GM19099 (cell line): ENCODE measurements around the gene DLL4.

ENCODE experiments used
- POLR2A ChIP-seq: IDR thresholded peaks from 3 replicates; pipeline ENCODE4 v1.6.1; 2011; ENCODE audit warnings: low read depth; ENCODE audit not compliant: insufficient read length; ENCODE audit errors: extremely low read depth

The DLL4 gene

DNA sequence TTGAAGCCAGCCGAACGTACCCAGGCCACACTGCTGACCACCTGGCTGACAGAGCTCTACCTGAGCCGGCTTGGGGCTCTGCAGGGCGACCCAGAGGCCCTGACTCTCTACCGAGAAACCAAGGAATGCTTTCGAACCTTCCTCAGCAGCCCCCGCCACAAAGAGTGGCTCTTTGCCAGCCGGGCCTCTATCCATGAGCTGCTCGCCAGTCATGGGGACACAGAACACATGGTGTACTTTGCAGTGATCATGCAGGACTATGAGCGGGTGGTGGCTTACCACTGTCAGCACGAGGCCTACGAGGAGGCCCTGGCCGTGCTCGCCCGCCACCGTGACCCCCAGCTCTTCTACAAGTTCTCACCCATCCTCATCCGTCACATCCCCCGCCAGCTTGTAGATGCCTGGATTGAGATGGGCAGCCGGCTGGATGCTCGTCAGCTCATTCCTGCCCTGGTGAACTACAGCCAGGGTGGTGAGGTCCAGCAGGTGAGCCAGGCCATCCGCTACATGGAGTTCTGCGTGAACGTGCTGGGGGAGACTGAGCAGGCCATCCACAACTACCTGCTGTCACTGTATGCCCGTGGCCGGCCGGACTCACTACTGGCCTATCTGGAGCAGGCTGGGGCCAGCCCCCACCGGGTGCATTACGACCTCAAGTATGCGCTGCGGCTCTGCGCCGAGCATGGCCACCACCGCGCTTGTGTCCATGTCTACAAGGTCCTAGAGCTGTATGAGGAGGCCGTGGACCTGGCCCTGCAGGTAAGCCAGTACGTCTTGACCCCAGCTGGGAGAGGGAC is 28.7 kb upstream of the DLL4 start:
- TF ChIP-seq POLR2A, result no peak

DNA sequence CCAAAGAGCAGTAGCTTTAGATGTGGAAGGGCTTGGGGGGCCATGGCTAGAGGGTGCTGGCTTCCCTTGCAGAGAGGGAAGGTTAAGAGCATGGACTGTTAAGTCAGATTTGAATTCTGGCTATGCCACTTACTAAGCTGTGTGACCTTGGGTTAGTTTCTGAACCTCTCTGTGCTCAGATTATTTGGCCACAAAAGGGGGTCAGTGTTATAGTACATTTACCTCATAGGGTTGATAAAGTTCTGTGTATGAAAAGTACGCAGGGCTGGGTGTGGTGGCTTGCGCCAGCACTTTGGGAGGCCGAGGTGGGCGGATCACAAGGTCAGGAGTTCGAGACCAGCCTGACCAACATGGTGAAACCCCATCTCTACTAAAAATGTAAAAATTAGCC is 28.1 kb upstream of the DLL4 start:
- TF ChIP-seq POLR2A, result no peak

DNA sequence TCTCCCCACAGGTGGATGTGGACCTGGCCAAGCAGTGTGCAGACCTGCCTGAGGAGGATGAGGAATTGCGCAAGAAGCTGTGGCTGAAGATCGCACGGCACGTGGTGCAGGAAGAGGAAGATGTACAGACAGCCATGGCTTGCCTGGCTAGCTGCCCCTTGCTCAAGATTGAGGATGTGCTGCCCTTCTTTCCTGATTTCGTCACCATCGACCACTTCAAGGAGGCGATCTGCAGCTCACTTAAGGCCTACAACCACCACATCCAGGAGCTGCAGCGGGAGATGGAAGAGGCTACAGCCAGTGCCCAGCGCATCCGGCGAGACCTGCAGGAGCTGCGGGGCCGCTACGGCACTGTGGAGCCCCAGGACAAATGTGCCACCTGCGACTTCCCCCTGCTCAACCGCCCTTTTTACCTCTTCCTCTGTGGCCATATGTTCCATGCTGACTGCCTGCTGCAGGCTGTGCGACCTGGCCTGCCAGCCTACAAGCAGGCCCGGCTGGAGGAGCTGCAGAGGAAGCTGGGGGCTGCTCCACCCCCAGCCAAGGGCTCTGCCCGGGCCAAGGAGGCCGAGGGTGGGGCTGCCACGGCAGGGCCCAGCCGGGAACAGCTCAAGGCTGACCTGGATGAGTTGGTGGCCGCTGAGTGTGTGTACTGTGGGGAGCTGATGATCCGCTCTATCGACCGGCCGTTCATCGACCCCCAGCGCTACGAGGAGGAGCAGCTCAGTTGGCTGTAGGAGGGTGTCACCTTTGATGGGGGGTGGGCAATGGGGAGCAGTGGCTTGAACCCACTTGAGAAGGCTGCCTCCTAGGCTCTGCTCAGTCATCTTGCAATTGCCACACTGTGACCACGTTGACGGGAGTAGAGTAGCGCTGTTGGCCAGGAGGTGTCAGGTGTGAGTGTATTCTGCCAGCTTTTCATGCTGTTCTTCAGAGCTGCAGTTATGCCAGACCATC is 26.3 kb upstream of the DLL4 start:
- TF ChIP-seq POLR2A, result no peak

DNA sequence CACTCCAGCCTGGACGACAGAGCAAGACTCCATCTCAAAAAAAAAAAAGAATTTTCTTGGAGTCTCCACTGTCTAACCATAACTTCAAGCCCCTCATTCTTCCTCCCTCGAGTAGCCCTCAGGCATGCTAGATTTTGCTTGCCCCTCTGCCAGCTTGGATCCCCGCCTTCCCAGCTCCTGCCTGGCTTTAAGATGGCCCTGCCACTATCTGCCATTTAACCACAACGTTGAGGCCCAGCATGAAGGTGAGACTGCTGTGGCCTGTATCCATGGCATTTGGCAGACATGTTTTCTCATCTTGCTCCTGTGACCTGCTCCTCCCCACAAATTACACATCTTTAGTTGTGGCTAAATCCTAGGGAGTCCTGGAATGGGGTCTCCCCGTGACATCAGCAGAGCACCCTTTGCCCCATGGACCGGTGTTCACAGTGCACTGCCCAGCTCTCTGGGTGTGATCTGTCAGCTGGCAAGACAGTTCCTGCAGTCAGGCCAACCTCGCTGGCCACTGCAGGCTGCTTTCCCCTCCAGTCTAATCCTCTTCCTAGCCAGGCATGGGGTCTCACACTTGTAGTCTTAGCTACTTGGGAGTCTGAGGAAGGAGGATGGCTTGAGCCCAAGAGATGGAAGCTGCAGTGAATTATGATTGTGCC is 24.5 kb upstream of the DLL4 start:
- no peak for TF ChIP-seq POLR2A

DNA sequence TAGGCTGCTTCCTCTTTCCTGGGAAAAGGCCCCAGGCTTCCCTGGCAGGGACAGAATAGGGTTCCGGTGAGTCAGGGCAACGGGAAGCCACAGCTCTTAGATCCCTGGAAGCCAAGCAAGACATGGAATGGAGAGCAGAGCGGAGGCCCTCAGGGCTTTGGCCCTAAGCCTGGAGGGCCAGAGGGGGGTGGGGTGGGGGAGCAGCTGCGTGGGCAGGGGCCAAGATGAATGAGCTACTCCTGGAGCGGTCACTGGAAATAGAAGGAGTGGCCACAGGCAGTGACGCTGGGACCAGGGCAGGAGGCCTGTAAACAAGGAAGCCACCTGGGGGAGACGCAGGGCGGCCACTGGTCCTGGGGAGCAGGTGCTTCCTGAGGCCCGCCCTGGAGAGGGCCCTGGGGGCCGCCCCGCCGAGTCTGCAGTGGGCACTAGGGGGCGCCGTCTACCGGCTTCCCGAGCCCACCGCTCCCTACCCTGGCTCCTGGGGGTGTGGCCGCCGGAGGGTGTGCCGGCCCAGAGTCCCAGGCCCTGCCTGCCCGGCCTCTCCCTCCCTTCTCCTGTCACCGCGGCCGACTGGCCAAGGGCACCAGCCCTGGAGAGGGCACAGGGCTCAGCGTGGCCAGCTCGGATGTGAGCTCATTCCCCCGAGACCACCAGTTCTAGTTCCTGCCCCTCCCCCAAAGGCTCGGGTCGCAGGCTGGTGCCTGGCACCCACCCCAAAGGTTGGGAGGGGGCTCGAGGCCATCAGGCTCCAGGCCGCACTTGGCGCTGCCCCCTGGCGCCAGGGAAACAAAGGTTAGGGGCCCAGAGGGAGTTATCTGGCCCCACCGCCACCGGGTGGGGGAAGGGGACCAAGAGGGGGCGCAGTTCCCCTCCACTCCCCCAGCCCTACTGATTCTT is 22.8 kb upstream of the DLL4 start:
- no peak for TF ChIP-seq POLR2A

DNA sequence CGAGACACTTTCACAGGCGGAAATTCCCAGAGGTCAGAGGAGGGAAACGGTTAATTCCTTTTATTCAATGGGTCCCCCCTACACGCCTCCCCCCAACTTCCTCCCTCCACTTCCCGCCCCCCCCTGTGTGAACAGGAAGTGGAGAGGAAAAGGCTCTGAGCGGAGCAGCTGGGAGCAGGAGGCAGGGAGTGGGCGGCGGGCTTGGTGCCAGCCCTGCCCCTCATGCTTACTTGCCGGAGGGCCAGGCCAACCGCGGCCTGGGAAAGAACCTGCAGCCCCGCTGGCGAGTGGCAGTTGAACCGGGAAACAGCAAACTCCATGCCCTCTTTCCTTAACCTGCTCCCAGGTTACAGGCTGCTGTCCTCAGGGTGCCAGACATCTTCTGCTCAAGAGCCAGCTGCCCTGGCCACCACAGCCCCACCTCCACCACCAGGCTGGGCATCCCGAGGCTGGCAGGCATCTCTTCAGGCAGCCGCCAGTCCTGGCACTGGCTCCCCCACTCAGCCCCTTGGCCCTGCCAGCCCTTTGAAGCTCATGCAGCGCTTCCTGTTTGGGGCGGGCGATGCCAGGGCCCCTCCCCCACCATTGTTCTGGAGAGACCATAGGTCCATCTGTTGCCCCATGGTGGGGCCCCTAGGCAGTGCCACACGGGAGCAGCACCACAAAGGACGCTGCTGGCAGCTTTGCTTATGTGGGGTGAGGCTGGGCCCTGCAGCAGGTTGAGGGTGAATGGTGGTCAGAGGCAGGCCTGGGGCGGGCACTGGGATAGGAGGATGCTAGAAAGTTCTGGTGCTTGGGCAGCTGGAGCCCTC is 21.9 kb upstream of the DLL4 start:
- peak; percentile 14 for TF ChIP-seq POLR2A

DNA sequence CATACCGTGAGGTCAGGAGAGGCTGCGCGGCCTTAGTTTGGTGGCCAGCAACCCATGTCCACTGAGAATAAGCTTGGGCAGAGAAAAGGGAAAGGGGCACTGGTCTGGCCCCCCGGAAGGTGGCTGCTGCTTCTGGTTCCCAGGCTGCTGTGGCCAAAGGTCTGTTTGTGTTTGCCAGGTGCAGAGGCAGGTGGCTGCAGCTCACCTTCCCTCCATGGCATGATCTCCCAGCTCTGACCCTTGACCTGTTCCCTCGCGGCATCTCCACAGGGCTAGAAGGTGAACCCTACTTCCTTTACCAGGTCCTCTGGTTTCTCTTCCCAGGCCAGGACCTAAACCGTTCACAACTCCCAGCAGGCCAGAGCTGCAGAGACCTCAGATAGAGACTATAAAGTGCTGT is 21.0 kb upstream of the DLL4 start:
- TF ChIP-seq POLR2A, result no peak

DNA sequence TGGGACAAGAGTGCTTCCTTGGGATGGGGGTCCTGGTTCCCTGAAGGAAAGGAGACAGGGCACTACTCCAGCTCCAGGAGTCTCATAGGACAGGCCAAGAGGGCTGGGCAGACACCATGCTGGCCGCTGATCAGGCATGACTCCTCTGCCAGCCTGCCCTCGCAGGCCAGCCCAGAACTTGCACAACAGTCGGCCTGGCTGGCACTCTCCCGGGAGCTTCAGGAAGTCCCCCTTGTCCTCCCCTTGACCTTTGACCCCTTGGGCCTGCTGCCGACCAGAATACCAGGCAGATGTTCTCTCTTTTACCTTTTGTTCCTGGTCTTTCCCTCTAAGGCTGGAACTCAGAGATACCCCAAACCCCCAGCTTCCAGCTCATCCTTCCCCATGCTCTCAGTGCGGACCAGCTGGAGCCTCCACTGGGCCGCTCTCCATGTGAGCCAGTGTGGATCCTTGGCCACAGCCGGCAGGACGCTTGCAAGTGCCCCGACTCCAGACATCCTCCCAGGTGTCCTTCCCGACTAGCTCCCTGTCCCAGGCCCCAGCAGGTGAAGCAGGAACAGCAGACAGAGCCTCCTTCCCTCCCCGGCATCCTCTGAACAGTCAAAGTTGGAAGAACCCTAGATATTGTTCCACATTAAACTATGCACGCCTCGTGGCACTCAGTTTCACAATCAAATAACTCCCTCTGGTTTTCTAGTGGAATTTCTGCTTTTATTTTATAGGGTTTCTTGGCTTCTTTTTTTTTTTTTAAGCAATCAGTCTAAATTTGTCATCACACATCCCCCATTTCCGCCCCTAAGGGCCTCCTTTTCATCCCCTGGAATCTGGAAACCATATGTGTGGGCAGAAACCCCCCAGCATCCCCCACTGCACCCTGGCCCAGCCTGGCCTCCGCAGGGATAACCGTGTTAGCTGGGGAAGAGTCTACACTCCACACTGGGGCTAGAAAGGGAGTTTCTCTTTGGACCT is 19.2 kb upstream of the DLL4 start:
- TF ChIP-seq POLR2A, result no peak

DNA sequence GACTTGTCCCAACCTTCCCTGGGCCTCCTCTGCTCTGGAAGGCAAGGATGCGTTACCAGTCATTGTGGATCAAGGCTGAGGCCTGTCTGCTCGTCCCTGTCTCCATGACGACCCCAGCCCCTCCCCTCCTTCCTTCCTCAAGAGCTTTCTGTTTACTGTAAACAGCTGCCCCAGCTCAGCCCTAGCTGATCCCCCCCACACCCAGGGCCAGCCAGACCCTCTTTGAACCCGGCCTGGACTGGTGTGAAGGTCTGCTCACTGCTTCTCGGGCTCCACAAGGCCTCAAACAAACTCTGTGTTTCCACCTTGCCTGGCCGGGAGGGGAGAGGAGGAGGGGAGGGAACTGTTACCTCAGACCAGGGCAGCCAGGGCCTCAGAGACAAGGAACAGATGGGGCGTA is 18.0 kb upstream of the DLL4 start:
- TF ChIP-seq POLR2A, result no peak

DNA sequence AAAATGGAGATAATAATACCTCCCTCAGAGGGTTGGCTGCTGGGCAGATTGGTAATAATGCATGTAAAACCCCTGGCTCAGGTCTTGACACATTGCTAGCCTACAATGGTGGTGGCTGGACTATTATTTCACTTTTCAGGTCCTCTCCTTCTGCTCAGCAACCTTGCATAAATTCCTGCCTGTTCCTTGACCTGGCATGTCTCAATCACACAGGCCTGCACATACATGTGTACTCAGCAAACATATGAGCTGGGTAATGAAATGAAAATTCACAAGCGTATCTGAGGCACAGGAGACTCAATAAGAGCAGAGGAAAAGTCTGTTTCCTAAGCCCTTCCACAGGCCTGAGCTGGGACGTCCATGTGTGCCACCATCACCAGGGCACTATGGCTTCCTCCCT is 17.4 kb upstream of the DLL4 start:
- no peak for TF ChIP-seq POLR2A

DNA sequence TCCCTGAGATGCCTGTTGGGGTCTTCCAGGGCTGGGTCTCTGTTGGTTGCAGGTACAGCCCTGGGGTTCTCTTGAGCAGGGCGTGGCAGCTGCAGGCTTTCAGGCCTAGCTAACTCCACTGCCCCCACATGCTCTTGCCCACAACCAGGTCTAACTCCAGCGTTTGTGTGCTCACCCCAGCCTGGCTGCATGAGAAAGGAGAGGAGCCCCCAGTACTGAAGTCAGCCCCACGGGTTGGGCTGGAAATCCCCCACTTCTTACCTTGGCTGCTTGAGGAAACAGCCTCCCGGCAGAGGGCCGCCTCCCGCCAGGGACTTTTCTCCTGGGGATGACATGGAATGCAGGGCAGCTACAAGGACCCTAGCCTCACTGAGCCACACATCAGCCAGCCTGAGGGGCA is 16.7 kb upstream of the DLL4 start:
- TF ChIP-seq POLR2A, result no peak

DNA sequence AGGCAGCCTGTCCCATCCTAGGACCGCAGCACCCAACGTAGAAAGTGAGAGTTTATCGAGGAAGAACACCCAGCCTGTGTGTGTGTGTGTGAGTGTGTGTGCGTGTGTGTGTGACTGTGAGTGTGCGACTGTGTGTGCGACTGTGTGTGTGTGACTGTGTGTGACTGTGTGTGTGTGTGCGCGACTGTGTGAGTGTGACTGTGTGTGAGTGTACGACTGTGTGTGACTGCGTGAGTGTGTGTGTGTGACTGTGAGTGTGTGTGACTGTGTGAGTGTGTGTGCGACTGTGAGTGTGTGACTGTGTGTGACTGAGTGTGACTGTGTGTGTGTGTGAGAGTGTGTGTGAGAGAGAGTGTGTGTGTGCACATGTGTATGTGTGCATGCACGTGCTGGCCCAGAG is 15.1 kb upstream of the DLL4 start:
- no peak for TF ChIP-seq POLR2A

DNA sequence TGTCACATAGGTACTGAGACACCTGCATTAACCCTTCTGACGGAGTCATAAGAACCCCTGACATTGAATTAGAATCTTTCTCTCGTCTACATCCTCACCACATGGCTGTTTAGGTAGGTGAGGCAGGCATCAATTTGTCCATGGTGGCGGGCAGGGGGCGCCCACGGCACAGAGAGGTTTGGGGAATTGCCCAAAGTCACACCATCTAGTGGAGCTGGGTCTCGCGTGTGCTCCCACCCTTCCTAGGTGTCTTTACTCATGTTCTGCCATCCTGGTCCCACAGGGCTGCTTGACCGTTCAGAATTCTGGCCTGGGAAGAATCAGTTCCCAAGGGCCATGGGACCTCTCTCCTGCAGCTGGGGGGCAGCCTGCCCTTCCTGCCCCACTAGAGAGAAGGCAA is 14.7 kb upstream of the DLL4 start:
- no peak for TF ChIP-seq POLR2A

DNA sequence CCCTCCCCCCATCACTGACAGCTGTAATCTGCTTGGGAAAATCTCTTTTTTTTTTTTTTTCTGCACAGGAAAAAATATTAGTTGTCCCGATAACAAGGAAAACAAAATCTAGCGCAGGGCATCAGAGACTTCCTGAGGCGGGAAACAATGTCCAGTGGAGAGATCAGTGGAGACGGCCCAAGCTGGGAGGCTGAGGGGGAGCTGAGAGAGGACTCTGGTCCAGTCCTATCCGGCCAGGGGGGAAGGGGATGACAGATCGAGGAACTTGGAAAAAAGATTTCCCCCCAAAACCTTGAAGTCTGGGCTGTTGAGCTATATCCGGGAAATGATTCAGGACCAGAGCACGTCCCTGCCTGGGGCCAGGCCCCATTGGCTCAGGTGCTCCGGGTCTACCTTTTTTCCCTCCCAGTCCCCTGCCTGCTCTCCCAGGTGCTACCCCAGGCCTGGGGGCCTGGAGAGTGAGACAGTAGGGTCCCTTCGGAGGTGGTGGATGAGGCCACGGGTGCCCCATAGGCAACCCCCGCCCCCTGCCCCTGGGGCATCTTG is 14.0 kb upstream of the DLL4 start:
- no peak for TF ChIP-seq POLR2A
